ENCODE measurements around the gene VSTM2B.

VSTM2B gene

DNA sequence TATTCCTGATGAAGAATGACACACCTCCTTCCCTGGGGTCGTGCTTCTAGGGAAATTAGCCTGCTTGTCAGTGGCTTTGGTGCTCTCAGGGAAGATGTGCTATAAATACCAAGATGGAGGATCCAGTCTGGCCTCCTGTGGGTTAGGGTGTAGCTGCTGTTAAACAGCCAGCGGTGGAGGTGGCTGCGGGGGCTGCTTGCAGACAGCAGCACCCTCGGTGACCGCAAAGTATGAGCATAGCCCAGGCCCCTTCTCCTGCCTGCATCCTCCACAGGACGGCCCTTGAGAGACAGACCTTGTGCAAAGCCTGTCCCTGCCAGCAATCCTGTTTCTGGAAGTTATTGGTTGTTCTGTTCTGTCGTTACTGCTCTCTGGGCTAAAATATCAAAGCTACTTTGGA, 11.4 kb downstream of the VSTM2B start:
- Histone ChIP-seq H3K4me1 (ENCODE audit: control extremely low read depth in 1 of 4, control insufficient read depth in 4 of 4, insufficient read depth in 4 of 4, low read length in 3 of 4) (no peaks in the 10 kb centered on the region), H3K36me3 (ENCODE audit: control insufficient read depth in 4 of 4, insufficient read depth in 4 of 4, low read length in 3 of 4) (no peaks in the 10 kb centered on the region), H3K4me3 (ENCODE audit: control insufficient read depth in 1 of 7, extremely low read depth in 1 of 7, insufficient read depth in 4 of 7, low read depth in 2 of 7, low read length in 6 of 7) (no peak overlapping the region), H3K27me3 (replicated peaks in 2 of 5; ENCODE audit: control insufficient read depth in 4 of 5, insufficient read depth in 5 of 5, low read length in 4 of 5) (peaks cover 0 to 55% (median 6%) of the 10 kb centered on the region in 5 experiments), H3K27ac (ENCODE audit: insufficient read depth in 1 of 2, low read depth in 1 of 2, low read length in 2 of 2, poor library complexity in 1 of 2, severe bottlenecking in 2 of 2) (no peak overlapping the region), H3K9me3 (ENCODE audit: control extremely low read depth in 1 of 5, control insufficient read depth in 4 of 5, insufficient read depth in 2 of 5, low read depth in 1 of 5, low read length in 4 of 5) (no peaks in the 10 kb centered on the region)
- POLR2A ChIA-PET, result no interaction called here
- DNase-seq, result no peak
- CTCF ChIA-PET, result no interaction called here
- WGBS (ENCODE audit: insufficient coverage), result 91% methylated on average over 4 of the region's 7 CpGs

DNA sequence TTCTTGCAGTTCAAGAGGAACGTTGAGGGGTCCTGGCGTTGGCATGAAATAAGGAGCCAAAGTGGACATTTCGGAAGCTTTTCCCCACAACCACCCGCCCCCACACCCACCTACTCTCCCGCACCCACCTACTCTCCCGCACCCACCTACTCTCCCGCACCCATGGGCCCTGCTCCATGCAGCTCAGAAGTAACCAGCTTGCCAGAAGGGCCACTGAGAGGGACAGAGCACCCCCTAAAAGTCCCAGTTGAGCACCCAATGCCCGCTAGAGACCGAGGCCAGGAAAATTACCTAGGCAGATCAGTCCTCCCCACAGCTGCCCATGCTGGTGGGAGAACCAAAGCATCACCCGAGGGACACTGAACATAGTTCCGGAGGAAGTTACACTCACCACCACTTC, 11.8 kb downstream of the VSTM2B start:
- H3K27ac ChIP-seq (ENCODE audit: insufficient read depth in 1 of 2, low read depth in 1 of 2, low read length in 2 of 2, poor library complexity in 1 of 2, severe bottlenecking in 2 of 2), result no peak overlapping the region
- H3K27me3 ChIP-seq (replicated peaks in 2 of 5; ENCODE audit: control insufficient read depth in 4 of 5, insufficient read depth in 5 of 5, low read length in 4 of 5), result peaks cover 0 to 53% (median 6%) of the 10 kb centered on the region in 5 experiments
- no peaks in the 10 kb centered on the region for H3K36me3 ChIP-seq (ENCODE audit: control insufficient read depth in 4 of 4, insufficient read depth in 4 of 4, low read length in 3 of 4)
- no peaks in the 10 kb centered on the region for H3K4me1 ChIP-seq (ENCODE audit: control extremely low read depth in 1 of 4, control insufficient read depth in 4 of 4, insufficient read depth in 4 of 4, low read length in 3 of 4)
- DNase-seq, result no peak
- no peak overlapping the region for H3K4me3 ChIP-seq (ENCODE audit: control insufficient read depth in 1 of 7, extremely low read depth in 1 of 7, insufficient read depth in 4 of 7, low read depth in 2 of 7, low read length in 6 of 7)
- no peaks in the 10 kb centered on the region for H3K9me3 ChIP-seq (ENCODE audit: control extremely low read depth in 1 of 5, control insufficient read depth in 4 of 5, insufficient read depth in 2 of 5, low read depth in 1 of 5, low read length in 4 of 5)
- 96% methylated on average over 5 of the region's 11 CpGs for WGBS (ENCODE audit: insufficient coverage)
- CTCF ChIA-PET, result no interaction called here
- POLR2A ChIA-PET, result no interaction called here

DNA sequence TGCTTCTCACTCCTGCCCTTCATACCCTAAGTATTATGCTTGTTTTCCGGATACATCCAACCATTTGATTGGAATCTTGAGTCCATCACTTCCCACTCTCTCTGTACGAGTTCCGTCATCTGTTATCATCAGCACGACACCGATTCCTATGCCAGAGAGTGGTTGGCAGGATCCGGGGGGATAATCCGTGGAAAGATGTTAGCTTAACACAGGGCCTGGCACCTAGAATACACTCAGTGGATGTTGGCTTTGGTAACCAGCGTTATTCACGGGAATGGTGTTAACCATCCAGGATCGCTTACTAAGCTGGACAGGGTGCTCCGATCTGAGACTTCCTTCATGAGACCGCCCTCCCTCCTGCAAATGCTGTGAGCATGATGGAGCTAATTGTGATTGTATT, 12.4 kb downstream of the VSTM2B start:
- ChIA-PET POLR2A (no interaction called here), CTCF (no interaction called here)
- WGBS (ENCODE audit: insufficient coverage), result 94% methylated on average over 12 of the region's 12 CpGs
- Histone ChIP-seq H3K9me3 (ENCODE audit: control extremely low read depth in 1 of 5, control insufficient read depth in 4 of 5, insufficient read depth in 2 of 5, low read depth in 1 of 5, low read length in 4 of 5) (no peaks in the 10 kb centered on the region), H3K4me1 (ENCODE audit: control extremely low read depth in 1 of 4, control insufficient read depth in 4 of 4, insufficient read depth in 4 of 4, low read length in 3 of 4) (no peaks in the 10 kb centered on the region), H3K27me3 (replicated peaks in 2 of 5; ENCODE audit: control insufficient read depth in 4 of 5, insufficient read depth in 5 of 5, low read length in 4 of 5) (peaks cover 0 to 48% (median 6%) of the 10 kb centered on the region in 5 experiments), H3K4me3 (ENCODE audit: control insufficient read depth in 1 of 7, extremely low read depth in 1 of 7, insufficient read depth in 4 of 7, low read depth in 2 of 7, low read length in 6 of 7) (no peak overlapping the region), H3K27ac (ENCODE audit: insufficient read depth in 1 of 2, low read depth in 1 of 2, low read length in 2 of 2, poor library complexity in 1 of 2, severe bottlenecking in 2 of 2) (no peak overlapping the region), H3K36me3 (ENCODE audit: control insufficient read depth in 4 of 4, insufficient read depth in 4 of 4, low read length in 3 of 4) (no peaks in the 10 kb centered on the region)
- no peak for DNase-seq

DNA sequence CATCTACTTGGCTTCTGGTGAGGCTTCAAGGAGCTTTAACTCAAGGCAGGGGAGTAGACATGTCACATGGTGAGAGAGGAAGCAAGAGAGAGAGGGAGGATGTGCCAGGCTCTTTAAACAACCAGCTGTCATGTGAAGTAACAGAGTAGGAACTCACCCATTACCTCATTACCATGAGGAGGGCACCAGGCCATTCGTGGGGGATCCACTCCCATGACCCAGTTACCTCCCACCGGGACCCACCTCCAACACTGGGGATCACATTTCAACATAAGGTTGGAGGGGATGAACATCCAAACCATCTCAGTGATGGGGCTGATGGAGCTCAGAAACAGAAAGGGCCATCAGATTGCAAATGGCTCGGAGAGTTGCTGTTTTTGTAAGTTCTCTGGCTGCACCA, 12.9 kb downstream of the VSTM2B start:
- Histone ChIP-seq H3K4me3 (ENCODE audit: control insufficient read depth in 1 of 7, extremely low read depth in 1 of 7, insufficient read depth in 4 of 7, low read depth in 2 of 7, low read length in 6 of 7) (no peak overlapping the region), H3K36me3 (ENCODE audit: control insufficient read depth in 4 of 4, insufficient read depth in 4 of 4, low read length in 3 of 4) (no peaks in the 10 kb centered on the region), H3K9me3 (ENCODE audit: control extremely low read depth in 1 of 5, control insufficient read depth in 4 of 5, insufficient read depth in 2 of 5, low read depth in 1 of 5, low read length in 4 of 5) (no peaks in the 10 kb centered on the region), H3K4me1 (ENCODE audit: control extremely low read depth in 1 of 4, control insufficient read depth in 4 of 4, insufficient read depth in 4 of 4, low read length in 3 of 4) (no peaks in the 10 kb centered on the region), H3K27ac (ENCODE audit: insufficient read depth in 1 of 2, low read depth in 1 of 2, low read length in 2 of 2, poor library complexity in 1 of 2, severe bottlenecking in 2 of 2) (no peak overlapping the region), H3K27me3 (replicated peaks in 2 of 5; ENCODE audit: control insufficient read depth in 4 of 5, insufficient read depth in 5 of 5, low read length in 4 of 5) (peaks cover 0 to 43% (median 6%) of the 10 kb centered on the region in 5 experiments)
- WGBS (ENCODE audit: insufficient coverage), result 89% methylated on average over 3 of the region's 3 CpGs
- DNase-seq, result no peak
- CTCF ChIA-PET, result no interaction called here
- POLR2A ChIA-PET, result no interaction called here

GRCh38 chr19:29539131-29539530, 13.3 kb downstream of the VSTM2B start:
- 95% methylated on average over 7 of the region's 9 CpGs for WGBS (ENCODE audit: insufficient coverage)
- DNase-seq, result no peak
- POLR2A ChIA-PET, result no interaction called here
- H3K4me3 ChIP-seq (ENCODE audit: control insufficient read depth in 1 of 7, extremely low read depth in 1 of 7, insufficient read depth in 4 of 7, low read depth in 2 of 7, low read length in 6 of 7), result no peak overlapping the region
- CTCF ChIA-PET, result no interaction called here
- H3K36me3 ChIP-seq (ENCODE audit: control insufficient read depth in 4 of 4, insufficient read depth in 4 of 4, low read length in 3 of 4), result no peaks in the 10 kb centered on the region
- H3K9me3 ChIP-seq (ENCODE audit: control extremely low read depth in 1 of 5, control insufficient read depth in 4 of 5, insufficient read depth in 2 of 5, low read depth in 1 of 5, low read length in 4 of 5), result no peaks in the 10 kb centered on the region
- no peaks in the 10 kb centered on the region for H3K4me1 ChIP-seq (ENCODE audit: control extremely low read depth in 1 of 4, control insufficient read depth in 4 of 4, insufficient read depth in 4 of 4, low read length in 3 of 4)
- peaks cover 0 to 38% (median 6%) of the 10 kb centered on the region in 5 experiments for H3K27me3 ChIP-seq (replicated peaks in 2 of 5; ENCODE audit: control insufficient read depth in 4 of 5, insufficient read depth in 5 of 5, low read length in 4 of 5)
- no peak overlapping the region for H3K27ac ChIP-seq (ENCODE audit: insufficient read depth in 1 of 2, low read depth in 1 of 2, low read length in 2 of 2, poor library complexity in 1 of 2, severe bottlenecking in 2 of 2)

GRCh38 chr19:29539670-29540069, 13.9 kb downstream of the VSTM2B start:
- peaks cover 0 to 36% (median 6%) of the 10 kb centered on the region in 5 experiments for H3K27me3 ChIP-seq (replicated peaks in 2 of 5; ENCODE audit: control insufficient read depth in 4 of 5, insufficient read depth in 5 of 5, low read length in 4 of 5)
- DNase-seq, result no peak
- no peak overlapping the region for H3K4me3 ChIP-seq (ENCODE audit: control insufficient read depth in 1 of 7, extremely low read depth in 1 of 7, insufficient read depth in 4 of 7, low read depth in 2 of 7, low read length in 6 of 7)
- H3K27ac ChIP-seq (ENCODE audit: insufficient read depth in 1 of 2, low read depth in 1 of 2, low read length in 2 of 2, poor library complexity in 1 of 2, severe bottlenecking in 2 of 2), result no peak overlapping the region
- no peaks in the 10 kb centered on the region for H3K36me3 ChIP-seq (ENCODE audit: control insufficient read depth in 4 of 4, insufficient read depth in 4 of 4, low read length in 3 of 4)
- 13% methylated on average over 4 of the region's 6 CpGs for WGBS (ENCODE audit: insufficient coverage)
- CTCF ChIA-PET, result no interaction called here
- POLR2A ChIA-PET, result no interaction called here
- no peaks in the 10 kb centered on the region for H3K9me3 ChIP-seq (ENCODE audit: control extremely low read depth in 1 of 5, control insufficient read depth in 4 of 5, insufficient read depth in 2 of 5, low read depth in 1 of 5, low read length in 4 of 5)
- no peaks in the 10 kb centered on the region for H3K4me1 ChIP-seq (ENCODE audit: control extremely low read depth in 1 of 4, control insufficient read depth in 4 of 4, insufficient read depth in 4 of 4, low read length in 3 of 4)

DNA sequence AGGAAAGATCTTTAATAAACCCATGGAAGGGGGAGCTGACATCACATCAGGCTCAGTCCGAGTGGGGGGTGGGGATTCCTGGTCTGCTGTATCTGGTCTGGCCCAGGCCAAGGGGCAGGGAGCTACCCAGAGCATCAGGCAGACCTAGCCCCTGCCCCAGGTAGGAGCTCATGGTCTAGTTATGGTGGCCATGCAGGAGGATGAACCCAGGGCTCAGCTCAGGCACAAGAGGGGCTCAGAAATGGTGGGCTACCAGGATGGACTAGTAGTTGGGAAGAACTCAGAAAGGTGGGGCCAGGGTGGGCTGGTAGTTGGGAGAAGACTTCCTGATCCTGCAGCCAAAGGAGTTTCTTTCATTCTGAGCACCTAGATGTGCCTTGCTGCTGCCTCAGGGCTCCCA, 14.3 kb downstream of the VSTM2B start:
- ChIA-PET POLR2A (no interaction called here), CTCF (no interaction called here)
- no peaks in the 10 kb centered on the region for H3K9me3 ChIP-seq (ENCODE audit: control extremely low read depth in 1 of 5, control insufficient read depth in 4 of 5, insufficient read depth in 2 of 5, low read depth in 1 of 5, low read length in 4 of 5)
- H3K27me3 ChIP-seq (replicated peaks in 2 of 5; ENCODE audit: control insufficient read depth in 4 of 5, insufficient read depth in 5 of 5, low read length in 4 of 5), result peaks cover 0 to 33% (median 5%) of the 10 kb centered on the region in 5 experiments
- H3K4me1 ChIP-seq (ENCODE audit: control extremely low read depth in 1 of 4, control insufficient read depth in 4 of 4, insufficient read depth in 4 of 4, low read length in 3 of 4), result no peaks in the 10 kb centered on the region
- no peak overlapping the region for H3K4me3 ChIP-seq (ENCODE audit: control insufficient read depth in 1 of 7, extremely low read depth in 1 of 7, insufficient read depth in 4 of 7, low read depth in 2 of 7, low read length in 6 of 7)
- WGBS (ENCODE audit: insufficient coverage), result no CpG with 5 or more reads among the region's 1 CpG
- H3K27ac ChIP-seq (ENCODE audit: insufficient read depth in 1 of 2, low read depth in 1 of 2, low read length in 2 of 2, poor library complexity in 1 of 2, severe bottlenecking in 2 of 2), result no peak overlapping the region
- no peaks in the 10 kb centered on the region for H3K36me3 ChIP-seq (ENCODE audit: control insufficient read depth in 4 of 4, insufficient read depth in 4 of 4, low read length in 3 of 4)
- DNase-seq, result no peak

Data from common myeloid progenitor, CD34-positive (primary cell).